ENCODE results near the gene GRK4. TPM values are rescaled to one million over a fixed set of nuclear protein-coding genes. Genes with fewer than 3 reads are reported as not detected.

The GRK4 gene
- total and polyA plus RNA-seq, 2 of the 4 experiments (the other 2 are of a cell fraction), result 1.6 to 2.2 TPM

DNA sequence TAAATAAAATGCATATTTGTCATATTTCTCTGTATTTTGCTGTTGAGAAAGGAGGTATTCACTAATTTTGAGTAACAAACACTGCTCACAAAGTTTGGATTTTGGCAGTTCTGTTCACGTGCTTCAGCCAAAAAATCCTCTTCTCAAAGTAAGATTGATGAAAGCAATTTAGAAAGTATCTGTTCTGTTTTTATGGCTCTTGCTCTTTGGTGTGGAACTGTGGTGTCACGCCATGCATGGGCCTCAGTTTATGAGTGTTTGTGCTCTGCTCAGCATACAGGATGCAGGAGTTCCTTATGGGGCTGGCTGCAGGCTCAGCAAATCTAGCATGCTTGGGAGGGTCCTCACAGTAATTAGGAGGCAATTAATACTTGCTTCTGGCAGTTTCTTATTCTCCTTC is 114.4 kb downstream of the GRK4 start:
- H4K91ac ChIP-seq (ENCODE audit: insufficient read depth, low read depth, low read length), result no peak overlapping the region
- H3K18ac ChIP-seq (ENCODE audit: low read depth, low read length), result no peak overlapping the region
- peaks cover 14% of the 10 kb centered on the region for H3K9me1 ChIP-seq (ENCODE audit: insufficient read depth, low read length)
- H2AK5ac ChIP-seq (ENCODE audit: low read depth, low read length), result no peak overlapping the region
- no peak overlapping the region for H4K5ac ChIP-seq (ENCODE audit: low read depth, low read length)
- no peaks in the 10 kb centered on the region for H3K27me3 ChIP-seq (ENCODE audit: control insufficient read depth, insufficient read depth, low read length)
- no peak overlapping the region for H4K8ac ChIP-seq (ENCODE audit: low read depth in 2 of 2, low read length in 2 of 2)
- no peak for ATAC-seq (ENCODE audit: low read depth)
- peaks cover 56% of the 10 kb centered on the region for H4K20me1 ChIP-seq (ENCODE audit: insufficient read depth, low read length)
- H3K56ac ChIP-seq (ENCODE audit: extremely low read depth, insufficient read depth, low read length), result no peak overlapping the region
- H3K9me3 ChIP-seq (ENCODE audit: control insufficient read depth, insufficient read depth, low read length), result no peaks in the 10 kb centered on the region
- ChIA-PET POLR2A (ENCODE audit: unreplicated experiment) (no interaction called here), CTCF (no interaction called here)
- no peak for TF ChIP-seq CTCF (conservative IDR thresholded peaks at IDR 0.05; ENCODE audit: low read depth, low read length)
- no peak for TF ChIP-seq RFX5 (IDR thresholded peaks at IDR 0.05; ENCODE audit: low read depth, low read length)
- TF ChIP-seq, protein P1, sequence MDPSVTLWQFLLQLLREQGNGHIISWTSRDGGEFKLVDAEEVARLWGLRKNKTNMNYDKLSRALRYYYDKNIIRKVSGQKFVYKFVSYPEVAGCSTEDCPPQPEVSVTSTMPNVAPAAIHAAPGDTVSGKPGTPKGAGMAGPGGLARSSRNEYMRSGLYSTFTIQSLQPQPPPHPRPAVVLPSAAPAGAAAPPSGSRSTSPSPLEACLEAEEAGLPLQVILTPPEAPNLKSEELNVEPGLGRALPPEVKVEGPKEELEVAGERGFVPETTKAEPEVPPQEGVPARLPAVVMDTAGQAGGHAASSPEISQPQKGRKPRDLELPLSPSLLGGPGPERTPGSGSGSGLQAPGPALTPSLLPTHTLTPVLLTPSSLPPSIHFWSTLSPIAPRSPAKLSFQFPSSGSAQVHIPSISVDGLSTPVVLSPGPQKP (IDR thresholded peaks at IDR 0.05; ENCODE audit: borderline replicate concordance, low read depth, low read length), result no peak
- no peak for TF ChIP-seq MXI1 (IDR thresholded peaks at IDR 0.05; ENCODE audit: borderline replicate concordance, low read depth, low read length)
- no peak for TF ChIP-seq CEBPB (IDR thresholded peaks at IDR 0.05; ENCODE audit: low read depth, low read length)
- peaks cover 4% of the 10 kb centered on the region; the same call in 1 of the 2 replicates for H3K4me1 ChIP-seq (ENCODE audit: control insufficient read depth, insufficient read depth, low read length)
- no peak overlapping the region for H3K4me3 ChIP-seq (ENCODE audit: insufficient read depth, low read depth, low read length)
- no peak overlapping the region for H2AK9ac ChIP-seq (replicated peaks; ENCODE audit: low read depth, low read length, poor library complexity)
- H3K36me3 ChIP-seq (ENCODE audit: control insufficient read depth, insufficient read depth, low read length), result no peaks in the 10 kb centered on the region
- in situ Hi-C loops (cut with MboI; ENCODE audit: low sequenced_read_pairs), result no loop called here
- no peak overlapping the region for H3K14ac ChIP-seq (replicated peaks; ENCODE audit: low read depth, low read length)
- BruUV-seq (replicated peaks), result no TSS peak
- H2BK15ac ChIP-seq (ENCODE audit: low read depth, low read length), result no peak overlapping the region
- H2BK5ac ChIP-seq (ENCODE audit: low read depth, low read length, poor library complexity, severe bottlenecking), result no peak overlapping the region
- no peak overlapping the region for H3K4ac ChIP-seq (ENCODE audit: low read depth, low read length)
- no peak overlapping the region for H3K27ac ChIP-seq (ENCODE audit: insufficient read depth, low read length)
- H3K9ac ChIP-seq (ENCODE audit: low read depth, low read length), result no peak overlapping the region
- WGBS, 2 experiments (ENCODE audit: extremely low coverage in 2 of 2, insufficient read length in 1 of 2), result no CpG with 5 or more reads among the region's 2 CpGs
- H2AFZ ChIP-seq (replicated peaks; ENCODE audit: low read length, poor library complexity), result no peak overlapping the region
- dilution Hi-C loops (cut with HindIII; ENCODE audit: low sequenced_read_pairs, unreplicated experiment), result no loop called here
- H2BK20ac ChIP-seq (ENCODE audit: low read depth, low read length), result no peak overlapping the region
- H3K4me2 ChIP-seq (ENCODE audit: low read depth, low read length), result no peak overlapping the region
- DNase-seq, result no peak
- H2BK120ac ChIP-seq (ENCODE audit: low read depth, low read length), result no peak overlapping the region
- no peak overlapping the region for H3K23ac ChIP-seq (ENCODE audit: low read depth, low read length)
- H3K79me1 ChIP-seq (ENCODE audit: low read depth in 1 of 2, low read length in 2 of 2), result peaks cover 19 to 54% of the 10 kb centered on the region in 2 experiments
- intact Hi-C loops (cut with micrococcal nuclease), result no loop called here
